ENCODE measurements around the gene MMS19.

GRCh38 chr10:97483506-97483905 is 14.7 kb downstream of the MMS19 start:
- TF ChIP-seq, protein P1, sequence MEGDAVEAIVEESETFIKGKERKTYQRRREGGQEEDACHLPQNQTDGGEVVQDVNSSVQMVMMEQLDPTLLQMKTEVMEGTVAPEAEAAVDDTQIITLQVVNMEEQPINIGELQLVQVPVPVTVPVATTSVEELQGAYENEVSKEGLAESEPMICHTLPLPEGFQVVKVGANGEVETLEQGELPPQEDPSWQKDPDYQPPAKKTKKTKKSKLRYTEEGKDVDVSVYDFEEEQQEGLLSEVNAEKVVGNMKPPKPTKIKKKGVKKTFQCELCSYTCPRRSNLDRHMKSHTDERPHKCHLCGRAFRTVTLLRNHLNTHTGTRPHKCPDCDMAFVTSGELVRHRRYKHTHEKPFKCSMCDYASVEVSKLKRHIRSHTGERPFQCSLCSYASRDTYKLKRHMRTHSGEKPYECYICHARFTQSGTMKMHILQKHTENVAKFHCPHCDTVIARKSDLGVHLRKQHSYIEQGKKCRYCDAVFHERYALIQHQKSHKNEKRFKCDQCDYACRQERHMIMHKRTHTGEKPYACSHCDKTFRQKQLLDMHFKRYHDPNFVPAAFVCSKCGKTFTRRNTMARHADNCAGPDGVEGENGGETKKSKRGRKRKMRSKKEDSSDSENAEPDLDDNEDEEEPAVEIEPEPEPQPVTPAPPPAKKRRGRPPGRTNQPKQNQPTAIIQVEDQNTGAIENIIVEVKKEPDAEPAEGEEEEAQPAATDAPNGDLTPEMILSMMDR (IDR thresholded peaks at IDR 0.05): no peak
- no peak for TF ChIP-seq POLR2A (IDR thresholded peaks at IDR 0.05)
